ENCODE measurements around the gene CARD9. TPM values are rescaled to one million over a fixed set of nuclear protein-coding genes. Genes with fewer than 3 reads are reported as not detected.

CARD9 gene
- total RNA-seq, 1 donor = 14.7 TPM

GRCh38 chr9:136359774-136360718 lies 13.4 kb downstream of the CARD9 start:
- no peak overlapping the region for H3K4me3 ChIP-seq (ENCODE audit: low read depth, low read length)
- no peak for TF ChIP-seq CTCF (IDR thresholded peaks at IDR 0.05; ENCODE audit: insufficient read depth, low read depth, low read length)
- DNase-seq (ENCODE audit: low read depth) = no peak

- TF ChIP-seq CTCF (IDR thresholded peaks at IDR 0.05; ENCODE audit: insufficient read depth, low read depth, low read length) = no peak
- H3K4me3 ChIP-seq (ENCODE audit: low read depth, low read length) = no peak overlapping the region
- DNase-seq (ENCODE audit: low read depth) = no peak
These were observed 14.6 kb downstream of the CARD9 start for GRCh38 chr9:136358888-136359287.

- no peak for DNase-seq (ENCODE audit: low read depth)
- TF ChIP-seq CTCF (IDR thresholded peaks at IDR 0.05; ENCODE audit: insufficient read depth, low read depth, low read length) = no peak
These were observed 15.5 kb downstream of the CARD9 start for GRCh38 chr9:136358016-136358415.

GRCh38 chr9:136357202-136357725 lies 16.2 kb downstream of the CARD9 start:
- no peak for TF ChIP-seq CTCF (IDR thresholded peaks at IDR 0.05; ENCODE audit: insufficient read depth, low read depth, low read length)
- no peak for DNase-seq (ENCODE audit: low read depth)
- H3K4me3 ChIP-seq (ENCODE audit: low read depth, low read length) = no peak overlapping the region

More at GRCh38 chr9:136358016-136358415, 15.5 kb downstream of the CARD9 start:
- no peak overlapping the region for H3K4me3 ChIP-seq (ENCODE audit: low read depth, low read length)

- TF ChIP-seq CTCF (IDR thresholded peaks at IDR 0.05; ENCODE audit: insufficient read depth, low read depth, low read length) = no peak
- DNase-seq (ENCODE audit: low read depth) = no peak
- peak overlapping the region; percentile 12 for H3K4me3 ChIP-seq (ENCODE audit: low read depth, low read length)
These were observed 17.6 kb downstream of the CARD9 start for GRCh38 chr9:136355616-136356557.

- DNase-seq (ENCODE audit: low read depth) = peak; percentile 54
- TF ChIP-seq CTCF (IDR thresholded peaks at IDR 0.05; ENCODE audit: insufficient read depth, low read depth, low read length) = no peak
- H3K4me3 ChIP-seq (ENCODE audit: low read depth, low read length) = peak overlapping the region; percentile 30
These were observed 18.8 kb downstream of the CARD9 start for GRCh38 chr9:136354592-136355085.
